Prostate gland (tissue), 2 donors: Measurements from ENCODE around the gene KPTN. TPM values are rescaled to one million over a fixed set of nuclear protein-coding genes. Genes with fewer than 3 reads are reported as not detected.

Experiments used
- DNase-seq: peaks from one replicate; pipeline ENCODE4 v3.0.0-alpha.2; 2019; ENCODE audit warnings: low spot score
- H3K27ac ChIP-seq, 2 donors: fragments of 200-600 bp; sonication (generic); 2 replicates each; pipeline ENCODE4 v1.5.1; 2017 to 2019
- H3K27me3 ChIP-seq: fragments of 200-600 bp; sonication (generic); replicated peaks from 2 replicates; pipeline ENCODE4 v1.5.1; 2019; ENCODE audit not compliant: insufficient read depth
- H3K36me3 ChIP-seq, 2 donors: fragments of 200-600 bp; sonication (generic); 1 replicate in 1 of 2; 2 replicates in 1 of 2; pipeline versions ENCODE4 v1.5.1 to v1.8.1; 2017 to 2019
- H3K4me1 ChIP-seq: fragments of 200-600 bp; sonication (generic); replicated peaks from 2 replicates; pipeline ENCODE4 v1.5.1; 2019
- H3K4me3 ChIP-seq, 2 donors: fragments of 200-600 bp; sonication (generic); 2 replicates each; pipeline ENCODE4 v1.5.1; 2017 to 2019
- H3K9me3 ChIP-seq: fragments of 200-600 bp; sonication (generic); 2 replicates; pipeline ENCODE4 v1.5.1; 2017
- POLR2A ChIP-seq: fragments of 450-650 bp; IDR thresholded peaks from one replicate; pipeline ENCODE4 v1.6.1; 2016; ENCODE audit warnings: antibody characterized with exemption, mild to moderate bottlenecking
- POLR2AphosphoS5 ChIP-seq: sonication (generic); formaldehyde crosslinking; IDR thresholded peaks from one replicate; pipeline ENCODE4 v1.6.1; 2017; ENCODE audit warnings: antibody characterized with exemption
- WGBS: methylation state at CpG from one replicate; pipeline ENCODE4 v1.1.5; 2018; 5-methylcytosine and 5-hydroxymethylcytosine counted together
- intact Hi-C: fragments of 100-400 bp; cut with DNase I; formaldehyde crosslinking; loops from one replicate; pipeline ENCODE4 v1.14.2; 2022
- total RNA-seq, 2 donors: library from RNA; depleted of rRNA; stranded (reverse); fragments of >200 nt; gene quantifications; one replicate each; pipeline ENCODE4 v1.1.0, GENCODE V29; 2016
- TF ChIP-seq, protein P1 (sequence below), 4 experiments: fragments of 200-600 bp in 2 of 4; fragments of 450-650 bp in 2 of 4; sonication (generic) in 2 of 4; IDR thresholded peaks; 1 replicate in 3 of 4; 2 replicates in 1 of 4; pipeline ENCODE4 v1.5.1; 2016 to 2019; ENCODE audit warnings: antibody characterized with exemption in 4 of 4, mild to moderate bottlenecking in 2 of 4, moderate library complexity in 2 of 4

The KPTN gene
- total RNA-seq, 2 donors from 2014 or later = 8.8 to 9.0 TPM

DNA sequence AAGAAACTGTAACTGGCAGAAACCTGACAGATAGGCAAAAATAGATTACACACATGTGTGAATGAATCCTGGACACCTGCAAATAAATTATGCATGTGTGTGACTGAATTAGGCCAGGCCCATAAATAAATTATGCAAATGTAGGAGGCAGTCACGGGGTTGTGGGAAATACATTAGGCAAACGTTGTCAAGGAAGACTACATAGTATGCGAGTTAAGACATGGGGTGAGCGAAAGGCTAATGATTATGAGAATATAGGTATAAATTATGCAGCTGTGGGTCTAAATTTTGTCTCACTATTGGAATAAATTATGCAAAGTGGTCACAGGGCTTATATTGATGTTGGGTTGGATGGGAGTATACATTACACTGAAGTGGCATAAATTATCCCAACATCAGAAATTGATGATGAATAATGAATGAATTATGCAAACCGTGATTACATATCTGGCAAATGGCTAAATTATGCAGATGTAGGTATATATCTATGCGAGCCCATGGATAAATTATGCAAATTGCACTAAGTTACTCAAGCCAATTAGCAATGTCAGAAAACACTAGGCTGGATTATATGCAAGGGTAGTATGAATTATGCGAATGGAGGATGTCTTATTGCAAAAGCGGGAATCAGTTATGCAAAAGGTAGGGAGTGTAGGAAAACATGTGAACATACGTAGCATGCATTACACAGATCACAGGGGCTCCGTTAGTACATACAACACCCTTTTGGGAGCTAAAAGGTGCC, 19.2 kb downstream of the KPTN start:
- H3K9me3 ChIP-seq = no peaks in the 10 kb centered on the region
- intact Hi-C loops = no loop called here
- peaks cover 7% of the 10 kb centered on the region for H3K27me3 ChIP-seq
- no peak for TF ChIP-seq POLR2A
- TF ChIP-seq, protein P1, sequence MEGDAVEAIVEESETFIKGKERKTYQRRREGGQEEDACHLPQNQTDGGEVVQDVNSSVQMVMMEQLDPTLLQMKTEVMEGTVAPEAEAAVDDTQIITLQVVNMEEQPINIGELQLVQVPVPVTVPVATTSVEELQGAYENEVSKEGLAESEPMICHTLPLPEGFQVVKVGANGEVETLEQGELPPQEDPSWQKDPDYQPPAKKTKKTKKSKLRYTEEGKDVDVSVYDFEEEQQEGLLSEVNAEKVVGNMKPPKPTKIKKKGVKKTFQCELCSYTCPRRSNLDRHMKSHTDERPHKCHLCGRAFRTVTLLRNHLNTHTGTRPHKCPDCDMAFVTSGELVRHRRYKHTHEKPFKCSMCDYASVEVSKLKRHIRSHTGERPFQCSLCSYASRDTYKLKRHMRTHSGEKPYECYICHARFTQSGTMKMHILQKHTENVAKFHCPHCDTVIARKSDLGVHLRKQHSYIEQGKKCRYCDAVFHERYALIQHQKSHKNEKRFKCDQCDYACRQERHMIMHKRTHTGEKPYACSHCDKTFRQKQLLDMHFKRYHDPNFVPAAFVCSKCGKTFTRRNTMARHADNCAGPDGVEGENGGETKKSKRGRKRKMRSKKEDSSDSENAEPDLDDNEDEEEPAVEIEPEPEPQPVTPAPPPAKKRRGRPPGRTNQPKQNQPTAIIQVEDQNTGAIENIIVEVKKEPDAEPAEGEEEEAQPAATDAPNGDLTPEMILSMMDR (IDR thresholded peaks at IDR 0.05) = no peak
- TF ChIP-seq POLR2AphosphoS5 = no peak
- H3K4me3 ChIP-seq = no peak overlapping the region
- no peak overlapping the region for H3K27ac ChIP-seq
- DNase-seq = no peak
- H3K36me3 ChIP-seq = no peaks in the 10 kb centered on the region
- no peaks in the 10 kb centered on the region for H3K4me1 ChIP-seq
- 67% methylated on average over 10 of the region's 10 CpGs for whole genome bisulfite sequencing

GRCh38 chr19:47461876-47462275, 22.1 kb downstream of the KPTN start:
- no peaks in the 10 kb centered on the region for H3K4me1 ChIP-seq
- peaks cover 21% of the 10 kb centered on the region for H3K27me3 ChIP-seq
- no peak overlapping the region for H3K27ac ChIP-seq
- no peak for DNase-seq
- no peaks in the 10 kb centered on the region for H3K36me3 ChIP-seq
- 82% methylated on average over 5 of the region's 5 CpGs for WGBS
- intact Hi-C loops = no loop called here
- H3K4me3 ChIP-seq = no peak overlapping the region
- no peaks in the 10 kb centered on the region for H3K9me3 ChIP-seq
- no peak for TF ChIP-seq POLR2AphosphoS5
- no peak for TF ChIP-seq POLR2A
- TF ChIP-seq, protein P1 (IDR thresholded peaks at IDR 0.05) = no peak

DNA sequence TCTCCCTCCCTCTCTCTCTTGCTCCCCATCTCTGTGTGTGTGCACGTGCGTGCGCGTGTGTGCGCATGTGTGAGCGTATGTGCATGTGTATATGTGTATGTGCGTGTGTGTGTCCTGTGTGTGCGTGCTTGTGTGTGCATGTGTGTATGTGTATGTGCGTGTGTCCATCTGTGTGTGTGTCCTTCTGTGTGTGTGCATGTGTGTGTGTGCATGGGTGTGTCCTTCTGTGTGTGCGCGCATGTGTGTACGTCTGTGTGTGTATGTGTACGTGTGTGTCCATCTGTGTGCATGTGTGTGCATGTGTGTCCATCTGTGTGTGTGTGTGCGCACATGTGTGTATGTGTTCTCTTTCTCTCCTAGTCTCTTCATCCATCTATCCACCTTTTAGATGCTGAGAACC, 24.5 kb downstream of the KPTN start:
- peaks cover 21% of the 10 kb centered on the region for H3K27me3 ChIP-seq
- intact Hi-C loops = no loop called here
- no peaks in the 10 kb centered on the region for H3K36me3 ChIP-seq
- no peaks in the 10 kb centered on the region for H3K4me1 ChIP-seq
- H3K4me3 ChIP-seq = no peak overlapping the region
- H3K9me3 ChIP-seq = no peaks in the 10 kb centered on the region
- 86% methylated on average over 14 of the region's 14 CpGs for WGBS
- no peak overlapping the region for H3K27ac ChIP-seq
- DNase-seq = no peak
- no peak for TF ChIP-seq POLR2AphosphoS5
- TF ChIP-seq, protein P1 (IDR thresholded peaks at IDR 0.05) = no peak

DNA sequence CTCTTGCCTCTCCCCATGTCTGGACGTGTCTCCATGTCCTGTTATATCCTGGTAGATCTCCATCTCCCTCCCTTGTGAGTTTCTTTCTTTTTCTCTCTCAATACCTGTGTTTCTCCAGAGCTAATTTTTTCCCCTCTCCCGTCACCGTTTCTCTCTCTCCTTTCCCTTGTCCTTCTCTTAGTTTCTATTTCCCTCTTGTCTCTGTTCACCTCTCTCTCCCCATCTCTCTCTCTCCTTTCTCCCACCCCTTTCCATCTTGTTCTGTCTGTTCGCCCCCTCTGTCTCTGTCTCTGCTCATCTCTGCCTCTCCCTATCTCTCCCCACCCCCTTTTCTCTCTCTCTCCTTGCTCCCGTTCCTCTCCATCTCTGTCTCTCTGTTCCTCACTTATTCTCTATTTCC, 25.3 kb downstream of the KPTN start:
- H3K36me3 ChIP-seq = no peaks in the 10 kb centered on the region
- no peaks in the 10 kb centered on the region for H3K4me1 ChIP-seq
- no peak for DNase-seq
- no peak overlapping the region for H3K4me3 ChIP-seq
- H3K27ac ChIP-seq = no peak overlapping the region
- no peaks in the 10 kb centered on the region for H3K9me3 ChIP-seq
- intact Hi-C loops = no loop called here
- H3K27me3 ChIP-seq = peaks cover 21% of the 10 kb centered on the region
- WGBS = 32% methylated on average over 5 of the region's 5 CpGs
- TF ChIP-seq POLR2A = no peak
- no peak for TF ChIP-seq POLR2AphosphoS5
- TF ChIP-seq, protein P1 (IDR thresholded peaks at IDR 0.05) = no peak
